OCI-M2 (cell line): Measurements from ENCODE around the gene NEDD4L.

ENCODE experiments used
- DNase-seq: peaks from one replicate; lab custom pipeline; 2025; ENCODE audit not compliant: unreplicated experiment; lab: John Stamatoyannopoulos, UW

The NEDD4L gene

GRCh38 chr18:58391231-58391825 is 347.3 kb downstream of the NEDD4L start:
- DNase-seq: no peak

GRCh38 chr18:58391932-58392323 is 347.9 kb downstream of the NEDD4L start:
- no peak for DNase-seq

GRCh38 chr18:58392324-58393000 is 348.4 kb downstream of the NEDD4L start:
- no peak for DNase-seq

- DNase-seq: no peak
These were observed 349.3 kb downstream of the NEDD4L start for GRCh38 chr18:58393295-58393694.

GRCh38 chr18:58394046-58394445 is 350.0 kb downstream of the NEDD4L start:
- no peak for DNase-seq

GRCh38 chr18:58394602-58395425 is 350.8 kb downstream of the NEDD4L start:
- DNase-seq: no peak

GRCh38 chr18:58396144-58396543 is 352.1 kb downstream of the NEDD4L start:
- no peak for DNase-seq

- no peak for DNase-seq
These were observed 352.9 kb downstream of the NEDD4L start for GRCh38 chr18:58396966-58397365.

- DNase-seq: no peak
These were observed 353.5 kb downstream of the NEDD4L start for GRCh38 chr18:58397385-58398132.

GRCh38 chr18:58398648-58399398 is 354.8 kb downstream of the NEDD4L start:
- no peak for DNase-seq

GRCh38 chr18:58400331-58400870 is 356.4 kb downstream of the NEDD4L start:
- DNase-seq: no peak

GRCh38 chr18:58401191-58401590 is 357.2 kb downstream of the NEDD4L start:
- DNase-seq: no peak

GRCh38 chr18:58402247-58402646 is 358.2 kb downstream of the NEDD4L start:
- DNase-seq: no peak

GRCh38 chr18:58402951-58403702 is 359.1 kb downstream of the NEDD4L start:
- no peak for DNase-seq

GRCh38 chr18:58403799-58404455 is 359.9 kb downstream of the NEDD4L start:
- DNase-seq: no peak

- DNase-seq: no peak
These were observed 361.3 kb downstream of the NEDD4L start for GRCh38 chr18:58405107-58405898.

GRCh38 chr18:58407263-58407648 is 363.2 kb downstream of the NEDD4L start:
- DNase-seq: no peak

- DNase-seq: no peak
These were observed 363.8 kb downstream of the NEDD4L start for GRCh38 chr18:58407649-58408407.
